LNCaP clone FGC (cell line): ENCODE results near the gene ZNF579.
A peak's percentile ranks its signal among the peaks of the same experiment; 100 is the strongest.
"Not testable (repeated sequence)": the region's sequence is repeated elsewhere in the genome, so short reads cannot be mapped to it uniquely, and the experiment has no call there.

Source experiments
- DNase-seq: peaks from one replicate; pipeline ENCODE4 v3.0.0-alpha.2; 2011; ENCODE audit warnings: low read depth
- H3K4me3 ChIP-seq: 2 replicates; pipeline ENCODE4 v1.5.1; 2011; ENCODE audit warnings: mild to moderate bottlenecking, low read depth, low read length, control low read depth
- CTCF ChIP-seq: IDR thresholded peaks from 2 replicates; pipeline ENCODE4 v1.5.1; 2012; ENCODE audit warnings: mild to moderate bottlenecking; ENCODE audit not compliant: control insufficient read depth, insufficient read depth; ENCODE audit errors: extremely low read depth

The ZNF579 gene

DNA sequence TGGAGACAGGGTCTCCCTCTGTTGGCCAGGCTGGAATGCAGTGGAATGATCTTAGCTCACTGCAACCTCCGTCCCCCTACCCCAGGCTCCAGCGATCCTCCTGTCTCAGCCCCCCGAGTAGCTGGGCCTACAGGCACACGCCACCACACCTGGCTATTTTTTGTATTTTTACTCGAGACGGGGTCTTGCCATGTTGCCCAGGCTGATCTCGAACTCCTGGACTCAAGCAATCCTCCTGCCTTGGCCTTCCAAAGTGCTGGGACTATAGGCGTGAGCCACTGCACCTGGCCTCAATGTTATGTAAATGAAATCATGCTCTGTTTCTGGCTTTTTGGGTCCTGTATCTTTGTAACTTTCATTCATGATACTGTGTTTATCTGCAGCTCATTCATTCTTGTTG lies 8.1 kb upstream of the ZNF579 start:
- no peak for TF ChIP-seq CTCF
- DNase-seq = no peak
- H3K4me3 ChIP-seq = no peak overlapping the region

GRCh38 chr19:55586976-55587668 lies 6.5 kb upstream of the ZNF579 start:
- DNase-seq = peak; percentile 67
- TF ChIP-seq CTCF = no peak
- peak overlapping the region; percentile 39 for H3K4me3 ChIP-seq

- no peak for DNase-seq
- H3K4me3 ChIP-seq = no peak overlapping the region
- TF ChIP-seq CTCF = no peak
These were observed 5.2 kb upstream of the ZNF579 start for GRCh38 chr19:55585658-55586339.

DNA sequence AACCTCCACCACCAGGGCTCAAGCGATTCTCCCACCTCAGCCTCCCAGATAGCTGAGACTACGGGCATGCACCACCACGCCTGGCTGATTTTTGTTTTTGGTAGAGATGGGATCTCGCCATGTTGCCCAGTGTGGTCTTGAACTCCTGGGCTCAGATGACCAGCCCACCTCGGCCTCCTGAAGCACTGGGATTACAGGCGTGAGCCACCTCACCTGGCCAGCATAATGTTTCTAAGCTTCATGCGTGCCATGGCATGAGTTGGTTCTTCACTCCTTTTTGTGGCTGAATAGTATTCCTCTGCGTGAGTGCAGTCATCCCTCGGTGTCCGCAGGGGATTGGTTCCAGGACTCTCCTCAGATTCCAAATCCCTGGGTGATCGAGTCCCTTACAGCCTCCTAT lies 4.2 kb upstream of the ZNF579 start:
- no peak overlapping the region for H3K4me3 ChIP-seq
- no peak for TF ChIP-seq CTCF
- no peak for DNase-seq

DNA sequence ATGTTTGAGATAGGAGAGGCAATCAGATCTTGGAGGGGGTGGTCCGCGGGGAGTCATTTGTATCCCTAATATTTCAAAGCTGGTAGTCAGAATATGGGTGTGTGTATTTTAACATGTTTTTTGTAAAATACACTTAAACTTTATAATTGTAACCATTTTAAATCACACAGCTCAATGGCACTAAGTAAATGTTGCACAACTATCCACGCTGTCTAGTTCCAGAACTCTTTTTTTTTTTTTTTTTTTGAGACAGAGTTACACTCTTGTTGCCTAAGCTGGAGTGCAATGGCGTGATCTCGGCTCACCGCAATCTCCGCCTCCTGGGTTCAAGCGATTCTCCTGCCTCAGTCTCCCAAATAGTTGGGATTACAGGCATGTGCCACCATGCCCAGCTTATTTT lies 3.2 kb upstream of the ZNF579 start:
- H3K4me3 ChIP-seq, DNase-seq: not testable (repeated sequence)

- not testable (repeated sequence) for H3K4me3 ChIP-seq, DNase-seq
These were observed 1.6 kb upstream of the ZNF579 start for GRCh38 chr19:55582284-55582683.

GRCh38 chr19:55581823-55582223 lies 1.2 kb upstream of the ZNF579 start:
- no peak for TF ChIP-seq CTCF
- H3K4me3 ChIP-seq = peak overlapping the region; percentile 81; the same call in 1 of the 2 replicates
- no peak for DNase-seq
